ENCODE measurements around the gene B4GALT6. TPM values are rescaled to one million over a fixed set of nuclear protein-coding genes. Genes with fewer than 3 reads are reported as not detected.

The B4GALT6 gene
- total RNA-seq, 1 experiment from 2014 or later: 0.97 TPM

DNA sequence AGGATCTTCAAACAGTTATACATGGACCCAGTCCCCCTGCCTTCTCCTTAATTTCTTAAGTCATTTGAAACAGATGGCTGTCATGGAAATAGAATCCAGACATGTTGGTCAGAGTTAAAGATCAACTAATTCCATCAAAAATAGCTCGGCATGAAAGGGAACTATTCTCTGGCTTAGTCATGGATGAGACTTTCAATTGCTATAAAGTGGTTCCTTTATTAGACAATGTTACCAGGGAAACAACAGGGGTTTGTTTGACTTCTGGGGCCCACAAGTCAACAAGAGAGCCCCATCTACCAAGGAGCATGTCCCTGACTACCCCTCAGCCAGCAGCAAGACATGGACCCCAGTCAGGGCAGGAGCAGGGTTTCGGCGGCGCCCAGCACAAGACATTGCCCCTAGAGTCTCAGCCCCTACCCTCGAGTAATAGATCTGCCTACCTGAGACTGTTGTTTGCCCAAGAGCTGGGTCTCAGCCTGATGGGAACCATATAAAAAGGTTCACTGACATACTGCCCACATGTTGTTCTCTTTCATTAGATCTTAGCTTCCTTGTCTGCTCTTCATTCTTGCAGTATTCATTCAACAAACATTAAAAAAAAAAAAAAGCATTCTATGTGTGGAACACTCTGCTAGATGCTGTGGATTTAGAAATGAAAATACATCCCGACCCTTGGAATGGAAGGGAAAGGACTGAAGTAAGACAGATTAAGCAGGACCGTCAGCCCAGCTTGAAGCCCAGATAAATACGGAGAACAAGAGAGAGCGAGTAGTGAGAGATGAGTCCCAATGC is 88.1 kb downstream of the B4GALT6 start:
- no peaks in the 10 kb centered on the region for H3K9me2 ChIP-seq (replicated peaks; ENCODE audit: insufficient read depth, low read length)
- no peak overlapping the region for H3K9ac ChIP-seq (ENCODE audit: low read length)
- H4K20me1 ChIP-seq (ENCODE audit: insufficient read depth, low read depth, low read length): no peaks in the 10 kb centered on the region
- DNase-seq: no peak
- H3K79me2 ChIP-seq (ENCODE audit: low read length): no peaks in the 10 kb centered on the region
- no peak overlapping the region for H2AFZ ChIP-seq (ENCODE audit: low read length)
- H3K4me3 ChIP-seq (ENCODE audit: low read length): no peak overlapping the region
- H3K27me3 ChIP-seq (ENCODE audit: low read length): no peaks in the 10 kb centered on the region
- no peaks in the 10 kb centered on the region for H3K36me3 ChIP-seq (ENCODE audit: insufficient read depth, low read length)
- no peak overlapping the region for H3K27ac ChIP-seq (ENCODE audit: low read length)
- no peak overlapping the region for H3K4me2 ChIP-seq (ENCODE audit: low read depth, low read length, poor library complexity, severe bottlenecking)
- H3K4me1 ChIP-seq (ENCODE audit: low read length): no peaks in the 10 kb centered on the region
- H3K9me3 ChIP-seq (ENCODE audit: low read length): no peaks in the 10 kb centered on the region

DNA sequence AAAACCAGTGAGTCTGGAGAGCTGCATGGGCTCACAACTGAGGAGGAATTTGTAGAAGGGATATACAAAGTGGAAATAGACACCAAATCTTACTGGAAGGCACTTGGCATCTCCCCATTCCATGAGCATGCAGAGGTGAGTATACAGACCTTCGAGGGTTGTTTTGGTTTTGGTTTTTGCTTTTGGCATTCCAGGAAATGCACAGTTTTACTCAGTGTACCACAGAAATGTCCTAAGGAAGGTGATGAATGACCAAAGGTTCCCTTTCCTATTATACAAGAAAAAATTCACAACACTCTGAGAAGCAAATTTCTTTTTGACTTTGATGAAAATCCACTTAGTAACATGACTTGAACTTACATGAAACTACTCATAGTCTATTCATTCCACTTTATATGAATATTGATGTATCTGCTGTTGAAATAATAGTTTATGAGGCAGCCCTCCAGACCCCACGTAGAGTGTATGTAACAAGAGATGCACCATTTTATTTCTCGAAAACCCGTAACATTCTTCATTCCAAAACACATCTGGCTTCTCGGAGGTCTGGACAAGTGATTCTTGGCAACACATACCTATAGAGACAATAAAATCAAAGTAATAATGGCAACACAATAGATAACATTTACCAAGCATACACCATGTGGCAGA is 89.1 kb downstream of the B4GALT6 start:
- Histone ChIP-seq H3K9me3 (ENCODE audit: low read length) (no peaks in the 10 kb centered on the region), H3K79me2 (ENCODE audit: low read length) (no peaks in the 10 kb centered on the region), H3K36me3 (ENCODE audit: insufficient read depth, low read length) (no peaks in the 10 kb centered on the region), H2AFZ (ENCODE audit: low read length) (no peak overlapping the region), H3K9ac (ENCODE audit: low read length) (no peak overlapping the region), H4K20me1 (ENCODE audit: insufficient read depth, low read depth, low read length) (no peaks in the 10 kb centered on the region), H3K27ac (ENCODE audit: low read length) (no peak overlapping the region), H3K4me3 (ENCODE audit: low read length) (no peak overlapping the region), H3K27me3 (ENCODE audit: low read length) (no peaks in the 10 kb centered on the region), H3K9me2 (replicated peaks; ENCODE audit: insufficient read depth, low read length) (no peaks in the 10 kb centered on the region), H3K4me2 (ENCODE audit: low read depth, low read length, poor library complexity, severe bottlenecking) (no peak overlapping the region), H3K4me1 (ENCODE audit: low read length) (no peaks in the 10 kb centered on the region)
- no peak for DNase-seq

DNA sequence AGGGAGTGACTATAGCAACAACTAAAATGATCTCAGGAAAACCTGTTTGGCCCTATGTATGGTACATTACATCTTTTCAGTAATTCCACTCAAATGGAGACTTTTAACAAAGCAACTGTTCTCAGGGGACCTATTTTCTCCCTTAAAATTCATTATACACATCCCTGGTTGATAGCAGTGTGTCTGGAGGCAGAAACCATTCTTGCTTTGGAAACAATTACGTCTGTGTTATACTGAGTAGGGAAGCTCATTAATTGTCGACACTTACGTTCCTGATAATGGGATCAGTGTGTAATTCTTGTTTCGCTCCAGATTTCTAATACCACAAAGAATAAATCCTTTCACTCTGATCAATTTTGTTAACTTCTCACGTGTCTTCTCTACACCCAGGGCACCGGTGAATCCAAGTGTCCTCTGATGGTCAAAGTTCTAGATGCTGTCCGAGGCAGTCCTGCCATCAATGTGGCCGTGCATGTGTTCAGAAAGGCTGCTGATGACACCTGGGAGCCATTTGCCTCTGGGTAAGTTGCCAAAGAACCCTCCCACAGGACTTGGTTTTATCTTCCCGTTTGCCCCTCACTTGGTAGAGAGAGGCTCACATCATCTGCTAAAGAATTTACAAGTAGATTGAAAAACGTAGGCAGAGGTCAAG is 91.7 kb downstream of the B4GALT6 start:
- H3K9ac ChIP-seq (ENCODE audit: low read length): no peak overlapping the region
- H3K4me2 ChIP-seq (ENCODE audit: low read depth, low read length, poor library complexity, severe bottlenecking): no peak overlapping the region
- H4K20me1 ChIP-seq (ENCODE audit: insufficient read depth, low read depth, low read length): no peaks in the 10 kb centered on the region
- H3K27me3 ChIP-seq (ENCODE audit: low read length): no peaks in the 10 kb centered on the region
- no peak overlapping the region for H3K27ac ChIP-seq (ENCODE audit: low read length)
- H3K36me3 ChIP-seq (ENCODE audit: insufficient read depth, low read length): no peaks in the 10 kb centered on the region
- no peaks in the 10 kb centered on the region for H3K9me2 ChIP-seq (replicated peaks; ENCODE audit: insufficient read depth, low read length)
- no peak for DNase-seq
- no peak overlapping the region for H3K4me3 ChIP-seq (ENCODE audit: low read length)
- no peaks in the 10 kb centered on the region for H3K79me2 ChIP-seq (ENCODE audit: low read length)
- peaks cover 9% of the 10 kb centered on the region for H3K4me1 ChIP-seq (ENCODE audit: low read length)
- no peak overlapping the region for H2AFZ ChIP-seq (ENCODE audit: low read length)
- H3K9me3 ChIP-seq (ENCODE audit: low read length): no peaks in the 10 kb centered on the region

DNA sequence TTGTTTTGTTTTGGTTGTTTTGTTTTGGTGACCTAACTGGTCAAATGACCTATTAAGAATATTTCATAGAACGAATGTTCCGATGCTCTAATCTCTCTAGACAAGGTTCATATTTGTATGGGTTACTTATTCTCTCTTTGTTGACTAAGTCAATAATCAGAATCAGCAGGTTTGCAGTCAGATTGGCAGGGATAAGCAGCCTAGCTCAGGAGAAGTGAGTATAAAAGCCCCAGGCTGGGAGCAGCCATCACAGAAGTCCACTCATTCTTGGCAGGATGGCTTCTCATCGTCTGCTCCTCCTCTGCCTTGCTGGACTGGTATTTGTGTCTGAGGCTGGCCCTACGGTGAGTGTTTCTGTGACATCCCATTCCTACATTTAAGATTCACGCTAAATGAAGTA is 92.8 kb downstream of the B4GALT6 start, which contains the start of gene TTR:
Gene TTR, plus strand, starts transcription at position 250 of the 400 bp plus-strand sequence. Its CDS starts 26 bp downstream, at position 276.
- no peak for DNase-seq
- no peak within 1 kb of the TSS for H3K4me2 ChIP-seq (ENCODE audit: low read depth, low read length, poor library complexity, severe bottlenecking)
- no peaks in the 10 kb centered on the region for H3K9me3 ChIP-seq (ENCODE audit: low read length)
- peaks cover 9% of the 10 kb centered on the region for H3K4me1 ChIP-seq (ENCODE audit: low read length)
- no peak within 1 kb of the TSS for H3K4me3 ChIP-seq (ENCODE audit: low read length)
- no peaks in the 10 kb centered on the region for H4K20me1 ChIP-seq (ENCODE audit: insufficient read depth, low read depth, low read length)
- H3K27me3 ChIP-seq (ENCODE audit: low read length): no peaks in the 10 kb centered on the region
- H2AFZ ChIP-seq (ENCODE audit: low read length): no peak within 1 kb of the TSS
- H3K27ac ChIP-seq (ENCODE audit: low read length): no peak within 1 kb of the TSS
- H3K9me2 ChIP-seq (replicated peaks; ENCODE audit: insufficient read depth, low read length): no peaks in the 10 kb centered on the region
- no peaks in the 10 kb centered on the region for H3K79me2 ChIP-seq (ENCODE audit: low read length)
- H3K9ac ChIP-seq (ENCODE audit: low read length): no peak within 1 kb of the TSS
- no peaks in the 10 kb centered on the region for H3K36me3 ChIP-seq (ENCODE audit: insufficient read depth, low read length)

DNA sequence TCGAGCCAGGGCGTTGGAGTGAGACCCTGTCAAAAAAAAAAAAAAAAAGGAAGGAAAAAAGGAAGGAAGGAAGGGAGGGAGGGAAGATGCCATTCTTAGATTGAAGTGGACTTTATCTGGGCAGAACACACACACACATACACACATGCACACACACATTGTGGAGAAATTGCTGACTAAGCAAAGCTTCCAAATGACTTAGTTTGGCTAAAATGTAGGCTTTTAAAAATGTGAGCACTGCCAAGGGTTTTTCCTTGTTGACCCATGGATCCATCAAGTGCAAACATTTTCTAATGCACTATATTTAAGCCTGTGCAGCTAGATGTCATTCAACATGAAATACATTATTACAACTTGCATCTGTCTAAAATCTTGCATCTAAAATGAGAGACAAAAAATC is 93.3 kb downstream of the B4GALT6 start:
- no peaks in the 10 kb centered on the region for H4K20me1 ChIP-seq (ENCODE audit: insufficient read depth, low read depth, low read length)
- no peak for DNase-seq

DNA sequence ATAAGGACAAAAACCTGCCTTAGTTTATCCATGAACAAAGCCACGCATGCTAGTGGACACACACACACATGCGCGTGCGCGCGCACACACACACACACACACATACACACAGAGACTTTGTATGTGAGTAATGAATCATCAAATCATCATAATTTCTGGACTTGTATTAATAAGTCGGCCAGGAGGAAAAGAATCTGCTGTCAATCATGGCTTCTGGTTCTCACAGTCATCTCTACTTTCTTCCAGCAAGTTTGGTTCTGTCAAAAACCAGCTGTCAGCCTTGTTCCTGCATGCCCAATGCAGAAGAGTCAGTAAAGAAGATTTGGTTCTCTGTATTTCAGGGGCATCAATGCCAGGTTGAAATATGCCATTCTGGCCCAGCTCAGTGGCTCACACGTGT is 93.8 kb downstream of the B4GALT6 start:
- peaks cover 9% of the 10 kb centered on the region for H3K4me1 ChIP-seq (ENCODE audit: low read length)
- H3K4me3 ChIP-seq (ENCODE audit: low read length): no peak overlapping the region
- H3K9me3 ChIP-seq (ENCODE audit: low read length): no peaks in the 10 kb centered on the region
- no peaks in the 10 kb centered on the region for H3K9me2 ChIP-seq (replicated peaks; ENCODE audit: insufficient read depth, low read length)
- no peak for DNase-seq
- no peaks in the 10 kb centered on the region for H4K20me1 ChIP-seq (ENCODE audit: insufficient read depth, low read depth, low read length)
- no peak overlapping the region for H2AFZ ChIP-seq (ENCODE audit: low read length)
- H3K79me2 ChIP-seq (ENCODE audit: low read length): no peaks in the 10 kb centered on the region
- no peak overlapping the region for H3K27ac ChIP-seq (ENCODE audit: low read length)
- no peak overlapping the region for H3K4me2 ChIP-seq (ENCODE audit: low read depth, low read length, poor library complexity, severe bottlenecking)
- H3K9ac ChIP-seq (ENCODE audit: low read length): no peak overlapping the region
- no peaks in the 10 kb centered on the region for H3K27me3 ChIP-seq (ENCODE audit: low read length)
- no peaks in the 10 kb centered on the region for H3K36me3 ChIP-seq (ENCODE audit: insufficient read depth, low read length)

More for the DNA sequence above, 93.3 kb downstream of the B4GALT6 start:
- Histone ChIP-seq H2AFZ (ENCODE audit: low read length) (no peak overlapping the region), H3K36me3 (ENCODE audit: insufficient read depth, low read length) (no peaks in the 10 kb centered on the region), H3K79me2 (ENCODE audit: low read length) (no peaks in the 10 kb centered on the region), H3K27ac (ENCODE audit: low read length) (no peak overlapping the region), H3K4me2 (ENCODE audit: low read depth, low read length, poor library complexity, severe bottlenecking) (no peak overlapping the region), H3K4me1 (ENCODE audit: low read length) (peaks cover 9% of the 10 kb centered on the region), H3K9me2 (replicated peaks; ENCODE audit: insufficient read depth, low read length) (no peaks in the 10 kb centered on the region), H3K9ac (ENCODE audit: low read length) (no peak overlapping the region), H3K27me3 (ENCODE audit: low read length) (no peaks in the 10 kb centered on the region), H3K9me3 (ENCODE audit: low read length) (no peaks in the 10 kb centered on the region), H3K4me3 (ENCODE audit: low read length) (no peak overlapping the region)

DNA sequence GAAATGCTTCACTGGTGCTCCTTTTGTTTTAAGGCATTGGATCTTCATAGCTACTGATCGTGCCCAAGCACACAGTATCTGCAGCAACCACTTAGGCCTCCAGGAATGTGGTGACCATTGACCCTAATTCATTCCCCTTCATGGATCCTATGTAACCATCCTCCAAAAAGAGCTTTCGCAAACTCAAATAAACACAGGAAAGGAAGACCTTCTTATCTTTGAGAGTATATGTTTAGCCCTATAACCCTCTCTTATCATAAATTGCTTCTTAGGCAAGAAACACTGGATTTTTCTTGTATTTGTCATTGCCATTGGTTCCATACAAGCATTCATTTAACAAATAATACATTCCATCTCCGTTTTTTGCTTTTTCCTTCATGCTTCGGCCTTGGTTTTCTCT is 96.9 kb downstream of the B4GALT6 start:
- H3K9me2 ChIP-seq (replicated peaks; ENCODE audit: insufficient read depth, low read length): no peaks in the 10 kb centered on the region
- peaks cover 9% of the 10 kb centered on the region for H3K4me1 ChIP-seq (ENCODE audit: low read length)
- no peaks in the 10 kb centered on the region for H3K36me3 ChIP-seq (ENCODE audit: insufficient read depth, low read length)
- H4K20me1 ChIP-seq (ENCODE audit: insufficient read depth, low read depth, low read length): no peaks in the 10 kb centered on the region
- H3K79me2 ChIP-seq (ENCODE audit: low read length): no peaks in the 10 kb centered on the region
- no peak overlapping the region for H2AFZ ChIP-seq (ENCODE audit: low read length)
- H3K9ac ChIP-seq (ENCODE audit: low read length): no peak overlapping the region
- H3K9me3 ChIP-seq (ENCODE audit: low read length): no peaks in the 10 kb centered on the region
- no peak overlapping the region for H3K4me2 ChIP-seq (ENCODE audit: low read depth, low read length, poor library complexity, severe bottlenecking)
- H3K27ac ChIP-seq (ENCODE audit: low read length): no peak overlapping the region
- H3K4me3 ChIP-seq (ENCODE audit: low read length): no peak overlapping the region
- DNase-seq: no peak
- H3K27me3 ChIP-seq (ENCODE audit: low read length): no peaks in the 10 kb centered on the region

DNA sequence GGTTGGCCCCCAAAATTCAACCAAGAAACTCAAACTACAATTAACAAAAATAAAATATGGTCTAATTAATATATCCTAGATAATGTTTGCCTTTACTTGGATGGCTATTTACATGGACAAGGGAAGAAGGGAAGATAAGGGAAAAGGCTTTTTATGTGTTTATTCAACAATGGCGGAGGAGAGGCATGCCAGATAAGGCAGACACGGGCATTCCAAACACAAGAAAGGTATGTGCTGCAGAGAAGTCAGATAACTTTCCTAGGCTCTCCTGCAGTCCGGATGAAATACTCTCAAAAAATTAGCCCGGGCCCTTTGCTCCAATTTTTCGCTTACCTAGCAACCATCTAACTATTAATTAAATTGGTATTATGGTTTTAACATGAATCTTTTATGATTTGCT is 97.8 kb downstream of the B4GALT6 start:
- no peaks in the 10 kb centered on the region for H3K9me2 ChIP-seq (replicated peaks; ENCODE audit: insufficient read depth, low read length)
- H3K4me2 ChIP-seq (ENCODE audit: low read depth, low read length, poor library complexity, severe bottlenecking): no peak overlapping the region
- no peaks in the 10 kb centered on the region for H4K20me1 ChIP-seq (ENCODE audit: insufficient read depth, low read depth, low read length)
- H3K27me3 ChIP-seq (ENCODE audit: low read length): no peaks in the 10 kb centered on the region
- H3K36me3 ChIP-seq (ENCODE audit: insufficient read depth, low read length): no peaks in the 10 kb centered on the region
- H2AFZ ChIP-seq (ENCODE audit: low read length): no peak overlapping the region
- H3K9ac ChIP-seq (ENCODE audit: low read length): no peak overlapping the region
- no peak overlapping the region for H3K4me3 ChIP-seq (ENCODE audit: low read length)
- H3K27ac ChIP-seq (ENCODE audit: low read length): no peak overlapping the region
- no peak for DNase-seq
- H3K9me3 ChIP-seq (ENCODE audit: low read length): no peaks in the 10 kb centered on the region
- H3K4me1 ChIP-seq (ENCODE audit: low read length): peaks cover 9% of the 10 kb centered on the region
- H3K79me2 ChIP-seq (ENCODE audit: low read length): no peaks in the 10 kb centered on the region
